ENCODE data around the gene GOLGA6L4.
"Not testable (repeated sequence)": the region's sequence is repeated elsewhere in the genome, so short reads cannot be mapped to it uniquely, and the experiment has no call there.

The GOLGA6L4 gene

GRCh38 chr15:84235573-84235972 is at the start of gene GOLGA6L4:
Gene GOLGA6L4 (plus strand): TSS chr15:84235773. CDS start chr15:84235835, 62 bp downstream.
- DNase-seq, result not testable (repeated sequence)

GRCh38 chr15:84192982-84193381 is 42.6 kb upstream of the GOLGA6L4 start:
- not testable (repeated sequence) for DNase-seq

- not testable (repeated sequence) for DNase-seq
Observed at GRCh38 chr15:84195603-84196002, 40.0 kb upstream of the GOLGA6L4 start.

- not testable (repeated sequence) for DNase-seq
Observed at GRCh38 chr15:84196530-84197188, 38.9 kb upstream of the GOLGA6L4 start.

GRCh38 chr15:84199865-84200264 is 35.7 kb upstream of the GOLGA6L4 start:
- not testable (repeated sequence) for DNase-seq

GRCh38 chr15:84246441-84246840 is 10.9 kb downstream of the GOLGA6L4 start:
- peak; percentile 12 for DNase-seq
